Right atrium auricular region (tissue), 2 donors: ENCODE results near the gene KIRREL3. TPM values are rescaled to one million over a fixed set of nuclear protein-coding genes. Genes with fewer than 3 reads are reported as not detected.

Source experiments
- DNase-seq: peaks from one replicate; pipeline ENCODE4 v3.0.0-alpha.2; 2019; ENCODE audit warnings: low spot score
- H3K27ac ChIP-seq, 2 donors: fragments of 200-600 bp; sonication (generic); 1 replicate in 1 of 2; 2 replicates in 1 of 2; pipeline ENCODE4 v1.5.1; 2016 to 2019
- H3K27me3 ChIP-seq, 2 donors: fragments of 200-600 bp; sonication (generic); one replicate each; pipeline versions ENCODE4 v1.5.1 to v1.6.0; 2017 to 2019
- H3K36me3 ChIP-seq: fragments of 200-600 bp; sonication (generic); one replicate; pipeline ENCODE4 v1.5.1; 2016
- H3K4me1 ChIP-seq, 2 donors: fragments of 200-600 bp; sonication (generic); one replicate each; pipeline versions ENCODE4 v1.5.1 to v1.6.0; 2017 to 2019
- H3K4me3 ChIP-seq, 2 donors: fragments of 200-600 bp; sonication (generic); 1 replicate in 1 of 2; 2 replicates in 1 of 2; pipeline ENCODE4 v1.5.1; 2017 to 2019; ENCODE audit warnings: mild to moderate bottlenecking in 1 of 2, moderate library complexity in 1 of 2
- H3K9me3 ChIP-seq, 2 donors: fragments of 200-600 bp; sonication (generic); one replicate each; pipeline ENCODE4 v1.5.1; 2019
- CTCF ChIP-seq, 2 donors: fragments of 200-600 bp; sonication (generic); IDR thresholded peaks; one replicate each; pipeline ENCODE4 v1.5.1; 2019; ENCODE audit warnings: antibody characterized with exemption in 2 of 2
- total RNA-seq, 2 donors: library from RNA; depleted of rRNA; stranded (reverse); fragments of >200 nt; gene quantifications; one replicate each; pipeline ENCODE4 v1.1.0, GENCODE V29; 2016

KIRREL3 gene
- total RNA-seq, 2 donors from 2014 or later: 0.51 to 0.74 TPM

GRCh38 chr11:126498281-126498680 lies 502.3 kb downstream of the KIRREL3 start:
- H3K9me3 ChIP-seq: no peaks in the 10 kb centered on the region
- no peaks in the 10 kb centered on the region for H3K4me1 ChIP-seq
- H3K4me3 ChIP-seq: no peak overlapping the region
- DNase-seq: no peak
- no peaks in the 10 kb centered on the region for H3K27me3 ChIP-seq
- no peak for TF ChIP-seq CTCF (IDR thresholded peaks at IDR 0.05)
- H3K27ac ChIP-seq: no peak overlapping the region
- H3K36me3 ChIP-seq: no peaks in the 10 kb centered on the region

DNA sequence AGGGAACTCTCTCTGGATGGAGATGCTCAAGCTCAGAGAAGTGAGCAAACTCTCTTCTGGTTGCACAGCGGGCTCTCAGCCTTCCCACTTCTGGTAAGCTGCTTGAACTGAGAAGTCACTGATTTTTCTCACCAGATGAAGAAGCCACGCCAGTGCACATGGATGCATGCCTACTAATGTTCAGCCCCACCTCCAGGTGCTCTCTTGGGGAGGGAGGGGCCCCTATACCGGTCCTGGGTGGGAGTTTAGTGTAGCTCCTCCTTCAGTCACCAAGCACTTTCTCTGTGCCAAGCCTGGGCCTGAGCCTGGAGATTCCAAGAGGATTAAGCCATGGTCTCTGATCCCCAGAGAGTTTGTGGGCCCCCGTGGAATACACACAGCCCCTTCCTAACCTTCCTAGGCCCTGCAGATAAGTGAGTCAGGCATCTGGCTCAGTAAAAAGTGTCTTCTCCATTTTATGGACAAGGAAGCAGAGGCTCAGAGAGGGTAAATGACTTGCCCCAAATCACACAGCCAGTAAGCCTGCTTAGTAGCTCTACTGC lies 502.9 kb downstream of the KIRREL3 start:
- Histone ChIP-seq H3K4me1 (no peaks in the 10 kb centered on the region), H3K27me3 (no peaks in the 10 kb centered on the region), H3K36me3 (no peaks in the 10 kb centered on the region), H3K9me3 (no peaks in the 10 kb centered on the region), H3K27ac (no peak overlapping the region), H3K4me3 (no peak overlapping the region)
- no peak for DNase-seq
- no peak for TF ChIP-seq CTCF (IDR thresholded peaks at IDR 0.05)

DNA sequence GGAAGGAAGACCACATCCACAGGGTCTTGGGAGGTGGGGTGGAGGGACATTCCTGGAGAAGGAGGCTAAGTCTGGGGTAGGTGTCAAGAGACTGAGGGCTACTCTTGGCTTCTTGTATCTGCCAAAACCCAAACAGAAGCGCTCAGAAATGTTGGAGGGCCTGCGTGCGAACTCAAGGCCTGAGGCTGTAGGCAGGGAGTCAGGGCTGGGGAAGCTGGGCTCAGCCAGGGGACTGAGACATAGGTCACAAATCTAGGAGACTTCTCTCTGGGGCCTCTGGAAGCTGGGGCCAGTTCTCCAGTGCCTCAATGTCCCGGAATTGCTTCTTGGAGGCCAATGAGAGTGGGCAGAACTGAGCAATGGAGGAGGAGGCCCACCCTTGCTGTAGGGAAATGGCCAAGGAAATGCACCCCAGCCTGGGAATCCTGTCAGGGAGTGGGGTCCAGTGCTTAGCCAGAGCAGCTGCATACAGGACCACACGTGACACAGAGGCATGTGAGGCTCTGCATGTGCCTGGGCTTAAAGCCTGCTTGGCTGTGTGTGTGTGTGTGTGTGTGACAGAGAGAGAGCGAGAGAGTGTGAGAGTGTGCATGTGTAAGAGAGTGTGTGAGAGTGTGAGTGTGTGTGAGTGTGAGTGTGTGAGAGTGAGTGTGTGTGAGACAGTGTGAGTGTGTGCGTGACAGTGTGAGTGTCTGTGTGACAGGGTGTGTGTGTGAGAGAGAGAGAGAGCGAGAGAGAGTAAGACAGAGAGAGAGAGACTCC lies 503.8 kb downstream of the KIRREL3 start:
- TF ChIP-seq CTCF (IDR thresholded peaks at IDR 0.05): no peak
- H3K36me3 ChIP-seq: no peaks in the 10 kb centered on the region
- no peak overlapping the region for H3K27ac ChIP-seq
- no peaks in the 10 kb centered on the region for H3K4me1 ChIP-seq
- DNase-seq: no peak
- no peaks in the 10 kb centered on the region for H3K9me3 ChIP-seq
- no peak overlapping the region for H3K4me3 ChIP-seq
- H3K27me3 ChIP-seq: no peaks in the 10 kb centered on the region

GRCh38 chr11:126495281-126496220 lies 505.0 kb downstream of the KIRREL3 start:
- H3K27me3 ChIP-seq: no peaks in the 10 kb centered on the region
- no peak for TF ChIP-seq CTCF (IDR thresholded peaks at IDR 0.05)
- H3K36me3 ChIP-seq: no peaks in the 10 kb centered on the region
- H3K9me3 ChIP-seq: no peaks in the 10 kb centered on the region
- H3K27ac ChIP-seq: no peak overlapping the region
- no peak for DNase-seq
- no peak overlapping the region for H3K4me3 ChIP-seq
- no peaks in the 10 kb centered on the region for H3K4me1 ChIP-seq

DNA sequence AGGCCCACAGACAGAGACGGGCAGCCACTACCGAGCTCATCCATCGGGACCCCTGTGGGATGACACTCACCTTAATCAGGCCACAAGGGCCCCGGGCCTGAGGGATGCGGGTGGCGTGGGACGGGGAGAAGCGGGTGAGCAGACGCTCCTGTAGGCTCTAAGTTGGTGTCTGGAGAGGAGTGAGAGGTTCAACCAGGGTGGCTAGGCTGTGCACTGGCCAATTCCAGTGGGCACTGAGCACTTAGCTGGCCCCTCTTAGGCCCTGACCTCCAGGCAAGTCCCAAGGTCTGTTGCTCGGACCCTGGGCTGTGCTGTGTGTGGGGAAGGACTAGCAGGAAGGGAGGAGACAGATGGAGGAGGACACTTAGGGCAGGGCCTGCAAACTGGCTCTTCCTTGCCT lies 505.7 kb downstream of the KIRREL3 start:
- Histone ChIP-seq H3K36me3 (no peaks in the 10 kb centered on the region), H3K4me3 (no peak overlapping the region), H3K9me3 (no peaks in the 10 kb centered on the region), H3K4me1 (no peaks in the 10 kb centered on the region), H3K27me3 (no peaks in the 10 kb centered on the region), H3K27ac (no peak overlapping the region)
- no peak for TF ChIP-seq CTCF (IDR thresholded peaks at IDR 0.05)
- no peak for DNase-seq
